Activated CD4-positive, CD25-positive, alpha-beta regulatory T cell treated with anti-CD3 and anti-CD28 coated beads, Interleukin-2, amount 50 U/mL, for 72 hours (primary cell): ENCODE measurements around the gene GPX4.
"Not testable (repeated sequence)": the region's sequence is repeated elsewhere in the genome, so short reads cannot be mapped to it uniquely, and the experiment has no call there.

Experiments
- DNase-seq: peaks from one replicate; pipeline ENCODE4 v3.0.0; 2021

GPX4 gene

DNA sequence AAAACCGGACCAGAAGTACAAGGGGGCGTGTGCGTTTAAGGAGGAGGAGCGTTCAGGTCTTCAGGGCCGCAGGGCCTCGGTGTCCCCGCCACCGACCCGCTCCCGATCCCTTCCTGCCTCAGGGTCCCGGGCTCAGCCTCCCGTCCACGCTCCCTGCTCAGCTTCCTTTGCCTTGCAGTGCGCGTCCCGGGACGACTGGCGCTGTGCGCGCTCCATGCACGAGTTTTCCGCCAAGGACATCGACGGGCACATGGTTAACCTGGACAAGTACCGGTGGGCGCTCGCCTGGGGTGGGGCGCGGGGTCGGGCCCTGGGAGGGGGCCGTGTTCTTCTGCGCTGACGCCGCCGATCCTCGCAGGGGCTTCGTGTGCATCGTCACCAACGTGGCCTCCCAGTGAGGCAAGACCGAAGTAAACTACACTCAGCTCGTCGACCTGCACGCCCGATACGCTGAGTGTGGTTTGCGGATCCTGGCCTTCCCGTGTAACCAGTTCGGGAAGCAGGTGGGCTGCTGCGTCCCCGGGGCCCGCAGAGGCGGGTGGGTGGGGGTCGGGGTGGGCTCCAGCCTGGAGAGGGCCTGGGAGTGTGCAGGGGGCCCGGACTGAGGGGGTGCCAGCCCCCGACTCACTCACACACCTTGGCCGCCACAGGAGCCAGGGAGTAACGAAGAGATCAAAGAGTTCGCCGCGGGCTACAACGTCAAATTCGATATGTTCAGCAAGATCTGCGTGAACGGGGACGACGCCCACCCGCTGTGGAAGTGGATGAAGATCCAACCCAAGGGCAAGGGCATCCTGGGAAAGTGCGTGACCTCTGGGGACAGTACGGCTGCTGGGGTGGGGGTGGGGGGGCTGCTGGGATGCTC, 1.4 kb downstream of the GPX4 start:
- no peak for DNase-seq

DNA sequence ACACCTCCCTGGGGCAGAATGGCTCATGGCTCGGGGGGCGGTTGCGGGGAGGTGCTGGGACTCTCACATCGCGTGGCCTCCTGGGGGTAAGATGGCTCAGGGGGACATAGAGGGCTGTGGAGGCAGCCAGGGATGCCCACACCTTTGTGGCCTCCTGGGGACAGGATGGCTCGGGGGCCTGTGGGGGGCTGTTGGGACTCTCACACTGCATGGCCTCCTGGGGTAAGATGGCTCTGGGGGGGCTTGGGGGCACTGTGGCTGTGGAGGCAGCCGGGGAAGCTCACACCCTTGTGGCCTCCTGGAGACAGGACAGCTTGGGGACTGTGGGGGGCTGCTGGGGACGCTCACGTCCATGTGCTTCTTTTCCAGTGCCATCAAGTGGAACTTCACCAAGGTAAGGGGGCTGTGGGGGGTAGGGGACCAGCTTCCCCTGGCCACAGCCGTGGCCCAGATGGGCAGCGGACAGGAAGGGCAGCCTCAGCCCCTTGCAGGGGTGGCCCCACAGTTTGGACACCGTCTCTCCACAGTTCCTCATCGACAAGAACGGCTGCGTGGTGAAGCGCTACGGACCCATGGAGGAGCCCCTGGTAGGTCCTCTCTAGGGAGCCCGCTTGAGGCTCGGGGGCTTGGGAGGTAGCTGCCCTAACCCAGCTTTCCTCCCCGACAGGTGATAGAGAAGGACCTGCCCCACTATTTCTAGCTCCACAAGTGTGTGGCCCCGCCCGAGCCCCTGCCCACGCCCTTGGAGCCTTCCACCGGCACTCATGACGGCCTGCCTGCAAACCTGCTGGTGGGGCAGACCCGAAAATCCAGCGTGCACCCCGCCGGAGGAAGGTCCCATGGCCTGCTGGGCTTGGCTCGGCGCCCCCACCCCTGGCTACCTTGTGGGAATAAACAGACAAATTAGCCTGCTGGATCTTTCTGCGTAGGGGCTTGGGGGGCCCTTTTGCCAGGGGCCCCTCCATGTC, 2.4 kb downstream of the GPX4 start:
- DNase-seq: no peak

DNA sequence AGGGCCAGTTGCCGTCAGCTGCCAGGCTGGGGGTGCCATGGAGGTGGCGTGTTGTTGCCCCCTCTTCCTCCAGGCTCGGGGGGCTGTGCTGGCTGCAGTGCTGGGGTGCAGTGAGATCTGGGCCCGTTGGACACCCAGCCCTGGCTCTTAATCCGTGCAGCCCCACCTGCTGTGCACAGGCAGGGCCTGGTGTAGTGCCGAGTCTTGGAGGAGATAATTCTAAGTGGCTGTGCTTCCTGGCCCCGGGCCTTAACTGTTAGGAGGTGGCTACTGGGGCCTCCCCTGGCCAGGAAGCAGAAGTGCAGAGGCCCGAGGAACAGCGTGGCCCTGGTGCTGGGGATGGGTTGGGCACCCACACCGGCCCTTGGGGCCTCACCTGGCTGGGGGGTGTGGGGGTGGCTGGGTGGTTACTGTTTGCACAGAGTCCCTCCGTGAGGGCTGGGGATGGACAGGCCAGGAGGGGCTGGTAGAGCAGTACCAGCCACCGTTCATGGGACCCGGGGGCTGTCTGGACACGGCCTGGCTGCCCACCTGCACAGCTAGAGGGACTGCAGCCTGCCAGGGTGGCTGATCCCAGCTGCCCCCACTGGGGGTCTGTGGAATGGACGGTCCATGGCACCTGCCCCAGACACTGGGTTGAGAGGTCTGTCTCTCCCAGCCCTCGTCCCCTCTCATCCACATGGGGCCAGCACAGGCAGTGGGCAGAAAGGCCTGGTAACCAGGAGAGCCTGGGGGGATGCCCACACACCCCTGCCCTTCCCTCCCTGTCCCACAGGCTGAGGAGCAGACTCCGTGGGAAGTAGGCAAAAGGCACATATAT, 3.3 kb downstream of the GPX4 start:
- no peak for DNase-seq

DNA sequence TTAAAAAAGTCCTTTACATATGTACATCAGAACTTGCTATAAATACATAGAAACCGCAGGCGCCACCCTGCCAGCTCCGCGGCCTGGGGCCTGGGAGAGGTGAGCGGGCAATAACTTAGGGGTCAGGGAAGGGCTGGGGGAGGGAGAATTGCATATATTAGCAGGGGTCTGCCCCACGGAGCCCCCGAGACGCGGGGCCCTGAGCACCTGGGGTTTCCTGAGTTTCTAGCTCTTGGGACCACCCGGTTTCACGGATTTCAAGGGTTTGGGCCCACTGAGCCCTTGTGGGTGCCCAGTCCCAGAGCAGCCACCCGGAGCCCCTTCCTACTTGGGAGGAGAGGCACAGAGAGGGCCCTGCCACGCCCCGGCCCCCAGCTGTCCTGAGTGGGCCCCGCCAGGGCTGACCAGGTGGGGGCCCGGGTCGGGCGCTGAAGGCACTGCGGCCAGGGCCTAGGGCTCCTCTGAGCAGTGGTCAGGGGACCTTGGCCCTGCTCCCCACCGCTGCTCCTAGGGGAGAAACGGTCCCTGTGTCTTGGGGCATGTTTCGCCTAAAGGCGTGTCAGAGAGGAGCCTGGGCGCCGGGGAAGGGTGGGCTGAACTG, 4.0 kb downstream of the GPX4 start:
- DNase-seq: no peak

DNA sequence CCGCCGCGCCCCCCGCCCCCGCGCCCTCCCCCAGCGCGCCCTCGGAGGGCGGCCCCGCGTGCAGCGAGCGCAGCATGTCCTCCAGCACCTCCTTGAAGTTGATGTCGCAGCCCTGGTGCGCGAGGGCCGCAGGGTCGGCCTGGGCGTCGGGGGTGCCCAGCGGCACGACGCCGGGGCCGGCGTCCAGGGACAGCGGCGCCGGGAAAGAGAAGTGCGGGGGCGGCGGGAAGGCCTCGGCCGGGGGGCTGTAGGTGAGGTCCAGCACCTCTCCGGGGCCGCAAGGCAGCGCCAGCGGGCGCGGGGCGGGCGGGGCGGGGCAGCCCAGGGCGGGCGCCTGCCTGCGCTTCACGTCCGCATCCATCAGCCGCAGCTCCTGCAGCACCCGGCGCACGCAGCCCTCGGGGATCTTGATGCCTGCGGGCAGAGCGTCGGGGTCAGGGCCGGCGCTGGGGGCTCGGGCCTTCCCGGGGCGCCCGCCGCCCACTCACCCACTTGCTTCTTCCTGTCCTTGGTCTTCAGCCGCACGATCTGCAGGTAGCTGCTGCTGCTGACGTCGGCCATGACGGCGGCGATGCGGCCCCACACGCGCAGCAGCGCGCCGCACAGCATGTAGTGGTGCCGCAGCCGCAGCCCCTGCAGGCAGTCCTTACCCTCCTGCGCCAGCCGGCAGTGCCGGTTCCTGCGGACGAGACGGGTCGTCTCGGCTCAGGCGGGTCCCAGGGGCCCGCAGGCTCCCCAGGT, 4.7 kb downstream of the GPX4 start:
- DNase-seq: no peak

DNA sequence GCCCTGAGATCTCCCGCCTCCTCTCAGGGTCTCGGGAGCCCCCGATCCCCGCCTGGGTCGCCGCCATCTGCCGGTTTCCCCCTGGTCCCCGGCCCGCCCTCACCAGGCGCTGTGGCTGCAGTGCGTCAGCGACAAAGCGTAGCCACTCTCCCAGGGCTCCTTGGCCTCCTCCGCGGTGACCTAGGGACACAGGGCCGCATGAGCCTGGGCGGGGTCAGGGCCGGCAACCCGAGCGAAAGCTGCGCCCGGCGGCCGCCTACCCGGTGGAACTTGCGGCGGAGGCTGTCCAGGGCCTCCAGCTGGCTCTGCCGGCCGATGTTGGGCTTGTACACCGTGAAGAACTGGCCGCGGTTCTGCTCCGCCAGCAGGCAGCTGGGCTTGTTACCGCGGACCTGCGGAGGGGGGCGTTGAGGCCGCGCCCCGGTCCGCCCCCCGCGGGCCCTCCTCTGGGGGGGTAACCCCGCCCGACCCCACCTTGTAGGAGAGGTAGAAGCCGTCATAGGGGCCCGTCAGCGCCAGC, 5.3 kb downstream of the GPX4 start:
- DNase-seq: no peak

DNA sequence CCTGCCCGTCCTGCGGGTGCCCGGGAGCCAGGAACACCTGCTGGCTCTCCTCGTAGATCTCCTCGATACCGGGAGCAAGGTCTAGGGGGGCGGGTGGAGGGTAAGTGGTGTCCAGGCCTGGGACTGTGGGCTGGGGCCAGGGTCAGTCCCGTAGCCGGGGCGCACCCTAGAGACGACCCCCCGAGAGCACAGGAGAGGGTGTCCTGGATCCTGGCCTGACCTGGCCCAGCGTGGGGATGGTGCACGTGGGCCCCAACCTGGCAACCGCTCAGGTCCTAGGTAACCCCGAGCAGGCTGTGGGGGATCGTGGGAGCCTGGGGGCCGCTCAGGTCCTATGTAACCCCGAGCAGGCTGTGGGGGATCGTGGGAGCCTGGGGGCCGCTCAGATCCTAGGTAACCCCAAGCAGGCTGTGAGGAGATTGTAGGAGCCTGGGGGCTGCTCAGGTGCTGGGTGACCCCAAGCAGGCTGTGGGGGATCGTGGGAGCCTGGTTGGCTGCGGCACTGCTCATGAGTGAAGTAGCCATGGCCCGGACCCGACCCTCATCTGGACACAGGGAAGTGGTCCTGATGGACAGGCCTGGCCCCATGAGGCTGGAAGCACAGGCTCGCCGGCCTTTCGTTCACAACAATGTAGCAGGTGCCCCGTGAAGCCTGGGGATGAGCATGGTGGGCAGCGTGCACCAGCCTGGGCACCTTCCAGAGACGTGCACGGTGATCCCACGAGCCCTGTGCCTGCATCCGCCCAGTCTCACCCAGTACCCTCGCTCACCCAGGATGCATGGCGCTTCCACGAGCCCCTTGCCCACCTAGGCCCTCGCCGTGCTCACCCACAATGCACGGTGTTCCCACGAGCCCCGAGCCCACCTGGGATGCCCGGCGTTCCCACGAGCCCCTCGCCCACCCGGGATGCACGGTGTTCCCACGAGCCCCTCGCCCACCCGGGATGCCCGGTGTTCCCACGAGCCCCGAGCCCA, 6.2 kb downstream of the GPX4 start:
- no peak for DNase-seq

DNA sequence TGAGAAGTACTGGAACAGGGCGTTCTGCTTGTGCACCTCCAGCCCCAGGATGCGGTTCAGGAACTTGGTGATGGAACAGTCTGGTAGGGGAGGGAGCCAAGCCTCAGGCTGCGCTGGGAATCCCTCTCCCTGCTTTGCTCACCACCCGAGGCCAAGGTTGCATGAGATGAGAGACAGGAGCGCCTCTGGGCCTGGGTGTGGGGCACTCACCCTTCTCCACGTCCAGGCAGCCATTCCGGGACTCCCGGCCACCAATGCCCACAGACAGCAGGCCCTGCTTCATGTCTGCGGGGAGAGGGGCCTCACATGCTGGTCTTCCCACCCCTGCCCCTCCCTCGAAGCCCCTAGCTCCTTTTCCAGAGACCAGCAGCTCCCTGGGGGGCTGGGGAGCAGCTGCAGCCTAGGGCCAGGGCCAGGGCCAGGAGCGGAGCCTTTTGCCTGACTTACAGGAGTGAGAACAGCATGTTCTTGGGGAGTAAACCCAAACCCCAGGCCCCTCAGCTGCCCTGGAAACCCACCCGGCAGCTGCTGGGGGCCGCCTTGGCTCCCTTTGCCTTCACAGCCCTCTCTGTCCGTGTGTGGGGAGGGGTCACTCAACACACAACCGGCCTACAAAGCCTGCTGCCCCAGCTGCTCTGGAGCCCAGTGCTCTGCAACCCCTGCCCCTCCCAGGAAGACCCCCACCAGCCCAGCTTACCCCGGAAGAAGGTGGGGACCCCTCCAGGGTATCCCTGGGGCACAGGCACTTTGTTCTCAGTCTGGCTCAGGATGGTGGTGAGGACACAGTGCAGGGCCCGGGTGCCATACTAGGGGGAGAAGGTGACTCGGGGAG, 7.2 kb downstream of the GPX4 start:
- DNase-seq: no peak

DNA sequence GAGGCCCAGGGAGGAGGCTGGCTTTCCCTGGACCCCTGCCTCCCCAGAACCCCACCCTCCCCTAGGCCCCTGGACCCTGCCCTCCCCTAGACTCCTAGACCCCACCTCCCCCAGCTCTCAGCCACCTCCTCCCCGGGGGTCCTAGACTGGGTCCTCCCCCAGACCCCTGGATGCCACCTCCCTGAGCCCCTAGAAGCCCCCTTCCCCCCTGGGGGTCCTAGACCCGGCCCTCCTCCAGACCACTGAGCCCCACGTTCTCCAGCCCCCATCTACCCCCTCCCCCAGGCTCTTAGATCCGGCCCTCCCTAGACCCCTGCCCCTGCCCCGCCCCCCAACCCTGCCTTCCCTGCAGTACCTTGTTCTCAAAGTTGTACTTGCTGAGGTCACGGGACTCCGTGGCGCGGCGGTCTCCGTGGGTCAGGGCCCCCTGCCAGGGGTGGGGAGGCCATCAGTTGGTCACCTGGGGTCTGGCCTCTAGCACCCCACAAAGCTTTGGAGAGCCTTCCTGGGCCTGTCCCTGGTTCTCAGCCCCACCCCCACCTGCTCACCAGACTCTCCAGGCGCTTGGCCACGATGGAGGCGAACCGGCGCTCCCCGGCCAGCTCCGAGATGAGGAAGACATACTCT, 8.0 kb downstream of the GPX4 start:
- DNase-seq: no peak

DNA sequence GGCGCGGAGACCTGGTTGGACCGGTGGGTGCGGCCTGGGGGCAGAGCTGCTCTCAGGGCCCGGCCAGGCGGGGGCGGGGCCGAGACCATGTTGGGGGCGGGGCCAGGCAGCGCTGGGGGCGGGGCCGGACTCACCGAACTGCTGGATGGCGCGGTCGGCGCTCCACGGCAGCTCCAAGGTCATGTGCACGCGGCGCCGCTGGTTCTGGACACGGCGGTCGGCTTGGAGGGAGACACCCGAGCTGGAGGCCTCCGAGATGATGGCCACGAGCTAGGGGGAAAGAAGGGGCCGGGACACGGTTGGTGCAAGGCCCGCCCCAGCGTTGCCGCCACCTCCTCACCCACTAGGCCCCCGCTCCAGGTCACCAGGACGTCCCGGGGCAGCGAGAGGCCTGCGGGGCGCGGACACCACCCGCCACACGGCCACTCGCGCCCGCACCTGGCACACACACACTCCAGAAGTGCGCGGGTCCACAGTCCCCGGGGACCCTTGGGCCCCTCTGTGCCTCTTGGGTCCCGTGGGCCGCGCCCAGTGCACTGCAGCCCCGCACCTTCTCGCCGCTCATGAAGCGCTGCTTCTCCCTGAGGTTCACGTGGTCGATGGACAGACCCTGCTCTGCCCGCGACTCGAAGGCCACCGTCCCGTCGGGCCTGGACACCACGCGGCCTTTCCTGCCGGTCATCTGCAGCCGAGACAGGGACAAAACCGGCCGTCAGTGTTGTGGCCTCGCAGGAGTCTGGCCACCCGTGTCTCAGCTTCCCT, 8.7 kb downstream of the GPX4 start:
- DNase-seq: no peak

DNA sequence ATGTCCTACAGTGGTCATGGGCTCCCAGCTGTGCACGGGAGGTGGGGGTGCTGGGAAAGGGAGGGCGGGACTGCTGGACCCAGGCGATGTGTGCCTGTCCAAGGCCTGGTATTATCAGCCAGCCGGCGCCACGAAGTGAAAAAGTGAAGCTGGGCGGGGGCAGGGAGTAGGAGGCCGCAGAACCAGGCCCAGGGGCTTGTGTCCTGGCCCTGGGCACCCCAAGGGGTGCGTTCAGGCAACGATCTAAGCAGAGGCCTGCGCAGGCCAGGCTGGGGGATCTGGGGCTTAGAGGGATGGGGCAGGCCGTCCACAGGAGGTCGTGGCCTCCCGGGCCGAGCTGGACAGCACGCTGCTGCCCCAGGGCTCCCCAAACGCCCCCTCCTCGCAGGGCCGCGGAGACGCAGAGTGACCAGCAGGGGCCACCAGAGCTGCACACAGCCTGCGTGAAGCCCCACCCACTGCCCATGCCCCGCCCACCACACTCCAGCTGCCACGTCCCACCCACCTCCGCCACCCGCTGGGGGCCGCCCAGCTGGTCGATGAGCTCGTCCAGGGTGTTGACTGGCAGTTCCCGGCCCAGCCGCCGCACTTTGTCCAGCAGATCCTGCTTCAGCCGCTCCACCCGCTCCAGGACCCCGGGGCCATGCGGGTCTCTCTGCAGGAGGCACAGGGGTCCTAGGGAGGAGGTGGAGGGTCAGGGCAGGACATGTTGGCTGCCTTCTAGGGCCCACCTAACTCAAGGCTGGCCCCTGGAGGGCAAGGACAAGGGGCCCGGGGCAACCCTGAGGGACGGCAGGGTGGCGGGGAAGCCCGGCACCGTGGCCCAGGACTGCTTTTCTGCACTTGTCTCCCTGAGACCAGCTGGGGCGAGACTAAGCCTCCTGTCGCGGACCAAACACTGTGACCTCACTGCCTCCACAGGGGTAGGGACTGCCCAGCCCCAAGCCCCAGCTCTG, 9.5 kb downstream of the GPX4 start:
- peak; percentile 78 for DNase-seq

DNA sequence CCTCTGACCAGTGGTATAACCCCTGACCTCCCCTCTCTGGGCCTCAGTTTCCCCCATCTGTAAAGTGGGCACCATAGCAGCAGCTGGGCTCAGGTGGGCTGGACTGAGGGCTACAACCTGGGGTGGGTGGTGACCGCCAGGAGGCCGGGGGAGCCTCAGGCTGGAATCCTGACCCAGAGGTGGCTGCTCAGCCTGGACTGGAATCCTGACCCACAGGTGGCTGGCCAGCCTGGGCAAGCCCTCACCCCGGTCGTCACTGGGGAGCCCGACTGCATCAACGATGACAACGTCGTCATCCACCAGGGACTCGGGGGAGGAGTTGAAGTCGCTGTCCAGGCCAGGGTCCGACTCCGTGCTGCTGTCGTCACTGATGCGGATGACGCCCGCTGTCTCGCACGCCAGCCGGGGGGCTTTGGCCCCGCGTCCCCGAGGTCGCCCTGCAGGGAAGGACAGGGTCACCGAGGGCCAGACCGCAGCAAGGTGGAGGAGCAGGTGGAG, 10.2 kb downstream of the GPX4 start:
- no peak for DNase-seq

DNA sequence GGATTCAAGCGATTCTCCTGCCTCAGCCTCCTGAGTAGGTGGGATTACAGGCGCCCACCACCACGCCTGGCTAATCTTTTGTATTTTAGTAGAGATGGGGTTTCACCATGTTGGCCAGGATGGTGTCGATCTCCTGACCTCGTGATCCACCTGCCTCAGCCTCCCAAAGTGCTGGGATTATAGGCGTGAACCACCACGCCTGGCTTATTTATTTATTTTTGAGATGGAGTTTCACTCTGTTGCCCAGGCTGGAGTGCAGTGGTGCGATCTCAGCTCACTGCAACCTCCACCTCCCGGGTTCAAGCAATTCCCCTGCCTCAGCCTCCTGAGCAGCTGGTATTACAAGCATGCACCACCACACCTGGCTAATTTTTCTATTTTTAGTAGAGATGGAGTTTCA, 10.9 kb downstream of the GPX4 start:
- not testable (repeated sequence) for DNase-seq

DNA sequence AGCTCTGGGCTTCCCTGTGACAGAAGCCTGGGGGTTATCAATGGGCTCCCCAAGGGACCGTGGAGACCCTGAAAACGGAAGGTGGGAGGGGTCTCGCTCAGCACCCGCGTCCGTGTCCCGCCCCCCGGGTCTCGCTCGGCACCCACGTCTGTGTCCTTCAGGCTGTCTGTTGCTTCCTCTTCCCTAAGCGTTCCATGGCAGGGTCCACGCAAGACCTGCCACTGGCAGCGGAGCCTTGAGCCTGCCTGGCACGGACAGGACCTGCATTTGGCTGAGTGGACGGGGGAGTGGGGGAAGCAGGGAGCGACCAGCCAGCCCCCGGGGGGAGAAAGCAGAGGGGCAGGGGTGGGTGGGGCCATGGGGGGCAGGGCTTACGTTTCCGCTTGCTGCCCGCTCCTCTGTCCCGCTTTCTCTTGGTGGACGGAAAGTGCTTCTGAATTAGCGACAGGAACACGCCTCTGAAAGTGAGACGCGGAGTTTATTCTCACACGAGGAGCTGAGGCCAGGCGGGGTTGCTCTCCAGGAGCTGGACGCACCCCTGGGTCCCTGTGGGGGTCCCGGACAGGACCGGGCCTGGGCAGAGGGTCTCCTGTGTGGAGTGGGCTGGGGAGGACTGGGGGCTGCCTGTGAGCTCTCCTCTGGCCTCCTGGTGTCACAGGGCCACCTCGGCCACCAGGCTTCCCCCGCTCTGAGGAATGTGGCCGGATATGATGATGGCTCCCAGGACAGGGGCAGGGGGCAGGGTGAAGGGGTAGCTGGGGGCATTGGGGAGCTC, 12.0 kb downstream of the GPX4 start:
- no peak for DNase-seq

DNA sequence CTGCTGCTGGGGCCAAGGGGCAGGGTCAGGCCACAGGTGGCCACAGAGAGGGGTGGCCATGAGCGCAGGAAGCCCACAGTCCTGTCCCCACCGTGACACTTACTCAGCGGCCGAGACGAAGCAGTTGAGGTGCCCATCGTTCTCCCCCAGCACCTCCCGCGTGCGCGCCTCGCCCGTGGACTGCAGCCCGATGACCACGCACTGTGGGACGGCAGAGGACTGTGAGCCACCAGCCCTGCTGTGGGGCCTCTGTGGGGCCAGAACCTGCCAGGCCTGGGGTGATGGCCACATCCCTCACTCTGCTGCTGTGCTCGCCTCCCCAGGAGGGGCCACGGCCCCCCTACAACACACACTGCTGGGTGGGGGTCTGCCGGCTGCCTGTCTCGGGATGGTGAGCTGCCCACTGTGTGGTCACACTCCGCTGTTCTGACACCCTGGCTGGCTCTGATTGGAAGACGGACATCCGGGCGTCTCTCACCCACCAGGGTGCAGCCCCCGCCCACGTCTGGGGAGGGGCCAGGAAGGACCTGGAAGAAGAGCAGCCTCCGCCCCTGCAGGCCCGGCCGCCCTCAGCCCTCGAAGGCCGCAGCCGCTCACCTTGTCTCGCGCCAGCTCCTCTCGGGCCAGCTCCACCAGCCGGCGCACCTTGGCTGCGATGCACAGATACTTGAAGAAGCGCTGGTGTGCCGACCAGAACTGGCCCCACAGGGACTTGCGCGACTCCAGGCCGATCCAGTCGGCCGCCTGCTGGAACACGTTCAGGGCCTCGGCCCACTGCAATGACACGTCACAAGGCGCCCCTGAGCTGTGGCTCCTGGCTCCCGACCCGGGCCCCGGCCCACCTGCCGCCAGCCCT, 13.2 kb downstream of the GPX4 start:
- DNase-seq: no peak
